ENCODE measurements around the gene CIITA.
"Not testable (repeated sequence)": the region's sequence is repeated elsewhere in the genome, so short reads cannot be mapped to it uniquely, and the experiment has no call there.

The CIITA gene

DNA sequence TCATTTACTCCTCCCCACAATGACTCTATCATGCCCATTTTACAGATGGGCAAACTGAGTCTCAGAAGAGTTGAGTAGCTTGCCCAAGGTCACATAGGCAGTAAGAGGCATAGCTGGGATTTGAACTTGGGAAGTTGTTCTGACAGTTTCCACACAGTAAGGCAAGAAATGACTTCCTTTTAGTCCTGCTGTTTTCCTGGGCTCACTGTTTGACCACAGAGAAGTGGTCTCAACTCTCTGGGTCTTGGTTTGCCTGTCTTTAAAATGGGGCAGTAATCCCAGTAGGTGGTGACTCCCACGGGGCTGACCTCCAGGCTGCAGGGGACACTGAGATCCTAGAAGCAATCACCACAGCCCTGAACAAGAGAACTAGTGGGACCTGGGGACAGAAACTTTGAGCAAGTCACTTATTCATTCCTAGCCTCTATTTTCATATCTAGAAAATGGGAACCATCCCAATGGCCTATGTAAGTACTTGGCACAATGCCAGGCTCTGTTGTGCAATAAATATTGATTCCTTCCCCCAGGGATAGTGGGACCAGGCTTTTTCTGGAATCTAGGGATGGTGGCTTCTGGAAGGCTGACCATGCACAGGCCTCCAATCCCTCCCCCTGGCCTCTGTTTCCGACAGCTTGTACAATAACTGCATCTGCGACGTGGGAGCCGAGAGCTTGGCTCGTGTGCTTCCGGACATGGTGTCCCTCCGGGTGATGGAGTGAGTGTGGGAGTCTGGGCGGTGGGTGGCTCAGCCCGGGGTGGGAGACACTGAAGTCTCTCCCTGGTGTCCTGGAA, 44.7 kb downstream of the CIITA start:
- no peak for DNase-seq (ENCODE audit: low spot score)

DNA sequence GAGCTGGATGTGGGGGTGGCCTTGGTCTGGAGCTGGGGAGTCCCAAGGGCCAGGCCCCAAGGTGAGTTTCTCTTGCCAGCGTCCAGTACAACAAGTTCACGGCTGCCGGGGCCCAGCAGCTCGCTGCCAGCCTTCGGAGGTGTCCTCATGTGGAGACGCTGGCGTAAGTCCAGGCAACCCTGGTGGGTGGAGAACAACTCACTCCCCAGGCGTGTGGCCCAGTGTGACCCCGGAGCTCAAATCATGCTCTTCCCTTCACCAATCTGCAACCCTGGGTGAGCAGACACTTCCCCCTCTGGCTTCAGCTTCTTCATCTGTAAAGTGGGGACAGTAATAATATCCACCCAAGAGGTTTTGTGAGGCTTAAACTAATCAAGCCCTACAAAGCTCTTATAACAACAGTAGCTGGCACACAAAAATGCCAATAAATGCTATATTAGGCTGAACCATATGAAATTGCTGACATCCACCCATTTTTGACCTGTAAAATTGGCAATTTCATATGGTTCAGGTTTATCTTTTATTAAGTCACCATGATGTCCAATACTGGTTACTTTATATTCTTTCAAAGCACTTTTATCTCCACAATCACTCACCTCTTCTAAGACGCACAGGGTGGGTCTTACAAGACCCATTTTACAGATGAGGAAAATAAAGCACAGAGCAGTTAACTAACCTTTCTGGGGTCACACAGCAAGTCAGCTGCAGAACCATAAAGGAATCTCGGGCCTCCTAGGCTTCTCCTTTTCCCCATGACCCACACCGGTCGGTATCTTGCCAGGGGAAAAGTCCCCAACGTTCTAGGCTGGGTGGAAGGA, 45.5 kb downstream of the CIITA start:
- DNase-seq (ENCODE audit: low spot score), result peak; percentile 31

DNA sequence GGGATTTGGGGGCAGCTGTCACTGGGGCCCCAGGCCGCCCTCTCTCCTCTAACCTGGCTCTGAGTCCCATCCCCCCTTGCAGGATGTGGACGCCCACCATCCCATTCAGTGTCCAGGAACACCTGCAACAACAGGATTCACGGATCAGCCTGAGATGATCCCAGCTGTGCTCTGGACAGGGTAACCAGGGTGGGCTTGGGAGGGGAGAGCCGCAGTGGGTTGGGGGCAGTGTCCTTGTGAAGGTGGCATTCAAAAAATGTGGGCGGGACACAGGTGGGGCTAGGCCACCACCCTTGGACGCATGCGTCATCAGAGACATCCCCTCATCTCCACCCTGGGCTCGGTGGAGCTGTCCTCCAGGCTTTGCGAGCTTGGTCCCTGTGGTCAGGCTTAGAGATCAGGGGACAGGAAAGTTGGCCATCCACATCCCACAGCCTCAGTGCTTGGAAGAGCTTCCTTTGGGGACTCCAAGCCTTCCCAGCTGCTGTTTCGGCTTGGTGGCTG, 46.2 kb downstream of the CIITA start:
- no peak for DNase-seq (ENCODE audit: low spot score)

DNA sequence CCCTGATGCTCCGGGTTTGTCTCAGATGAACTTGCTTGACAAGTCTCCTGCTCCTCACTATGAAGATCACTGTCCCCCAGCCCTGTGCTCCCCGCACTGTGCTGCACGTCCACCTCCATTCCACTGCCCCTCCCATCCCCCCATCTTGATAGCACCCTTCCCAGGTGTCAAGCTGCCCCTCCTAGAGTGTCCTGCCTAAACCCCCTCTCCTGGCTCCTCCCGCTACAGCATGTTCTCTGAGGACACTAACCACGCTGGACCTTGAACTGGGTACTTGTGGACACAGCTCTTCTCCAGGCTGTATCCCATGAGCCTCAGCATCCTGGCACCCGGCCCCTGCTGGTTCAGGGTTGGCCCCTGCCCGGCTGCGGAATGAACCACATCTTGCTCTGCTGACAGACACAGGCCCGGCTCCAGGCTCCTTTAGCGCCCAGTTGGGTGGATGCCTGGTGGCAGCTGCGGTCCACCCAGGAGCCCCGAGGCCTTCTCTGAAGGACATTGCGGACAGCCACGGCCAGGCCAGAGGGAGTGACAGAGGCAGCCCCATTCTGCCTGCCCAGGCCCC, 46.7 kb downstream of the CIITA start:
- no peak for DNase-seq (ENCODE audit: low spot score)

DNA sequence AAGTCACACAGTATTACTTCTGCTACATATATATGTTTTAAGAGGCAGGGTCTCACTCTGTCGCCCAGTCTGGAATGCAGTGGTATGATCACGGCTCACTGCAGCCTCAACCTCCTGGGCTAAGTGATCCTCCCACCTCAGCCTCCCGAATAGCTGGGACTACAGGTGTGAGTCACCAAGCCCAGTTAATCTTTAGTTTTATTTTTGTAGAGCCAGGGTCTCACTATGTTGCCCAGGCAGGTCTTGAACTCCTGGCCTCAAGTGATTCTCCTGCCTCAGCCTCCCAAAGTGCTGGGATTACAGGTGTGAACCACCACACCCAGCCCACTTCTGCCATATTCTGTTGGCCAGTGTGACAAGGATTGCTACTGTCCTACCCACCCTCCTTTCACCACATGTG, 48.3 kb downstream of the CIITA start:
- DNase-seq (ENCODE audit: low spot score), result not testable (repeated sequence)

DNA sequence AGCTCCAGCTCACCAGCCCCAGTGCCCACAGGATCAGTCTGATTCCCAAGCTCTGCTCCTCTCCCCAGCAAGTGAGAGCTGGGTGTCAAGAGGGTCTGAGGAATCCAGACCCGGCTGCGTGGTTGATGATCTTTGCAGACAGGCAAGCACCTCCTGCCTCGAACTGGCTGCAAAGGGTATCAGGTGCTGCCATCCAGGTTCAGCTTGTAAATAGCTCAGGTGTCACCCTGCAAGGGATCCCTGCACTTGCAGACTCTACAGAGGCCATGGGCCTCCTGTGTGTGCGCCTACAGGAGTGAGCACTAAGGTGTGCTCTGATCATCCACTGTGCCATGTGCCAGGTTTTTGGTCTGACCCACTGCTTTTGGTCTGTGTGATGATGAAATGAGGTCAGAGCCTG, 49.1 kb downstream of the CIITA start:
- no peak for DNase-seq (ENCODE audit: low spot score)

DNA sequence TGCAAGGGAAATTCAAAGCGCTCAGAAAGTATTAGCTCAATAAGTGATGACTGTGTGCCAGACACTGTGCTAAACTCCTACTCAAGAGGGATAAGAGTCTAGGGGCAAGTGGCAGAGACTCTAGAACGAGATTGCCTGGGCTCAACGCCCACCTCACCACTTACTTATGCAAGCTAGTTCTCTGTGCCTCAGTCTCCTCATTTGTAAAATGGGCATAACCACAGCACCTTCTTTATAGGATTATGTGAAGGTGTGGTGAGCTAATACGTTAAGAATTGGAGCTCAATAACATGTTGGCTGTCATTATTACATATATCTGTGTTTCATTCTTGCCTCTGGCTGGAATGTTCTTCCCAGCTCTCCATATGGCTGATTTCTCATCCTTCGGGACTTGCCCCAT, 49.9 kb downstream of the CIITA start:
- DNase-seq (ENCODE audit: low spot score), result no peak

DNA sequence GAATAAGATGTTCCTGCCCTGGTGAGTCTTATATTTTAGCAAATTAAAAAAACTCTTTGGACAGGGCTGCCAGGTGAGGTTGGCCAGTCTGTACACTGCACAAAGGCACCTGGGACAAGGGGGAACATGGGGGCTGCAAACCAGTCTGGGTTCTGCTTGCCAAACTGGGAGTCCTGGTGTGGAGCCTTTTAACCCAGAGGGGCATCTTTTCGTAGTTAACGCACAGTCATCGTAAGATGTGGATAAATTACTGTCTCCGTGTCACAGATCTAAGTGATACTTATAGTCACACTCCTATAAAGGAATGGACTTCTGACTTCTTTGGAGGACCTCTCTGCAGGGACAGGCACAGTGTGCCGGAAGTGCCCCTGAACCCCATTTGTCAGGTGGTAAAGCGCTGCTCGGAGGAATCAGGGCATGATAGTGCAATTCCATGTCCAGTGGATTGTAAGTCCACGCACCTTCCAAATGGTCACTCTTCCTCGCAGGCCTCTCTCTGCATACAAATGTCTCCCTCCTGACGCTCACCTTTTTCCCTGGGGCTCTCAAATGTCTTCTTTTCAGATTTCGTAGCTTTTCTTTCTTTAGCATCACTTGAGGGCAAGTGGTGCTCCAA, 50.6 kb downstream of the CIITA start:
- DNase-seq (ENCODE audit: low spot score), result no peak

DNA sequence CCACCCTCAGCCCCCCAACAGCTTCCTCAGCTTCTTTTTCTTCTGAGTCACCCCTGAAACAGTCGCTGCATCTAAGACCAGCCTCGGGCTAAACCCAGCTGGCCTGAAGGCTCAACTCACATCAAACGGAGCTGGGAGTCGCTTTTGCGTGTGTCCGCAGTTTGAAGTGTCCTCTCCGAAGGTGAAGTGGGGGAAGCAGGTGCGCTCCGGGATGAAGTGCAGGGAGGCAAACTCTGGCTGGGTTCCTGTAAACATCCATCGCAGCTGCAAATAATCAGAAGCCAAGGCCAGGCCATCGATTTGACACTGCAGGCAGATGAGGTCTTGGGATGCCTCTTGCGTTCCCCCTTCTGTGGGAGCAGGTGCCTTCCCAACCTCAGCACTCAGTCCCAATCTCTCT, 52.1 kb downstream of the CIITA start:
- not testable (repeated sequence) for DNase-seq (ENCODE audit: low spot score)

DNA sequence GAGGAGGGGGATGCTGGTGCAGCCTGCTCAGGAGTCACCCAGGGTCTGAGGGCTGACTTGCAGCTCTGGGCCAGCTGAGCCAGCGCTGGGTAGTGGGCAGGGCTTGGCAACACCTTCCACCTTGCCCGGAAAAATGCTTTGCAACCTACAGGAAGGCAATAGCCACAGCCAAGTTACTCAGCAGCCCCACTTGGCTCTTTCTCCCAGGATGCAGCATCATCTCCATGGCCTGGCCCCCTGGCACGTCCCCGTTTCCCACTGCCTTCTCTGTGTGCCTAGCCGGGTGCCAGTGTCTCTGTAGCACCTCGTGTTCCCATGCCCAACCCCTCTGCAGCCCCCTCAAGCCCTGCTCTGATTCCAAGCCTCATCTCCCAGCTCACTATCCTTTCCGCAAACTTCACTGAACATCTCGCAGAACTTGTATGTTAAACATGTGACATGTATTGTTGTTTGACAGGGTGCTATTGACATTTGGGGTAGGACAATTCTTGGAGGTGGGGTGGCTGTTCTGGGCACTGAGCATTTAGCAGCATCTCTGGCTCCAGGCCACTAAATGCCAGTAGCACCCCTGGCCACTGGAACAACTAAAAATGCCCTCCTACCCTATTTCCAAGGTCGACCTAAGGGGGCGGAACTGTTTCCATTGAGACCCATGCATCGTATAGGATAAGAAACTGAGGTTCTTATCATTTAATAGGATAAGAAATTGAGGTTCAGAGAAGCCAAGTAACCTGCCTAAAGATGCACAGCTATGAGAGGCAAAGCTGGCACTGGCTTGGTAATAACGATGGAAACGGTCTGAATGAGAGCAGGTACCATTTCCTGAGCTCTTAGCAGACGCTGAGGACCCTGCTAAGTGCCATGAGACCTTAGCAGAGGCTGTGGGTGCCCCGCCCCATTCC, 53.1 kb downstream of the CIITA start:
- DNase-seq (ENCODE audit: low spot score), result no peak

DNA sequence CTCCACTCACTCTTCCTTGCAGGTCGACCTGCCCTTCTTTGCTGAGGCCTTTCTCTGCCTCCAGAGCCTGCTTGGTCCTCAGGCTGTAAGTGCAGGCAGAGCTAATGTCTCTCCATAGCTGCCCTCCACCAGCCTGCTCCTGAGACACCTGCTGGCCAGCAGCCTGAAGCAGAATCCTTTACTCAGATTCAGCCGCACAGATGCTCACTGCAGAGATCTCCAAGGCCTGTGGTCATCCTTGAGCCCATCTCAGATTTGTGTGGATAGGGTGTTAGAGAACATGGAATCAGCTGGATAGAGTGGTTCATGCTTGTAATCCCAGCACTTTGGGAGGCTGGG, 53.7 kb downstream of the CIITA start:
- no peak for DNase-seq (ENCODE audit: low spot score)

DNA sequence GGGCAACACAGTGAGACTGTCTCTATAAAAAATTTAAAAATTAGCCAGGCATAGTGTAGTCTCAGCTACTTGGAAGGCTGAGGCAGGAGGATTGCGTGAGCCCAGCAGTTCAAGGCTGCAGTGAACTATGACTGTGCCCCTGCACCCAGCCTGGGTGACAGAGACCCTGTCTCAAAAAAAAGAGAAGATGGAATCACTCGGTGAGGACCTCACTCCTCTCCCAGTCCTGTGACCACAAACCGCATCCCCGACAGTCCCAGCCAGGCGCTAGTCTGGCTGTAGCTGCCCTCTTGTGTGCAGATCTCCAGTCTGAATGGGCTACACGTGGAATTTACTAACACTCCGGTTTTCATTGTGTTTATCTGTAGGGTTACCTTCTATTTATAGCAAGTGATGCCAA, 54.1 kb downstream of the CIITA start:
- no peak for DNase-seq (ENCODE audit: low spot score)

DNA sequence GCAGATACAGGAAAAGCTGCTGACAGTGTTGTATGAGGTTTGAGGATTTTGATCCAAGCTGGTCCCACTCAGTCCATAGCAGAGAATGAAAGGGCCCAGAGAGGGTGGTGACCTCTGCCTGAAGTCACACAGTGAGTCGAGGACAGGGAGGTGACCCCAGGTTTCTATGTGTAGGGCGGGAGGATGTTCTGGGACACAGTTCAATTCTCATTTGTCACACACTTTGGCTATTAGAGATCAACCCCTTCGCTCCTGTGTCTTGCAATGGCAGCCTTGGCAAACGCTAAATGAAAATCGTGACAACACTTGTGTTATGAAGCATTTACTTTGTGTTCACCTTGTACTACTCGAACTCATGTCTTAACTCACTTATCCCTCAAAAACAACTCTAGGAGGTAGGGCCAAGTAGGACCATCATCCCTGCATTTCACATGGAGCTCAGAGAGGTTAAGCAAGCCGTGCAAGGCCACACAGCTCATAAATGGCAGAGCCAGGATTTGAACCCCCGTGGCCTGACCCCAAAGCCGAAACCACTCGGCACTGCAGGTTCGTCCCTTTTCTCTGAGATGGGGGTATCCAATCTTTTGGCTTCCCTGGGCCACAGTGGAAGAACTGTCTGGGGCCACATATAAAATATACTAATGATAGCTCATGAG, 55.1 kb downstream of the CIITA start:
- no peak for DNase-seq (ENCODE audit: low spot score)

DNA sequence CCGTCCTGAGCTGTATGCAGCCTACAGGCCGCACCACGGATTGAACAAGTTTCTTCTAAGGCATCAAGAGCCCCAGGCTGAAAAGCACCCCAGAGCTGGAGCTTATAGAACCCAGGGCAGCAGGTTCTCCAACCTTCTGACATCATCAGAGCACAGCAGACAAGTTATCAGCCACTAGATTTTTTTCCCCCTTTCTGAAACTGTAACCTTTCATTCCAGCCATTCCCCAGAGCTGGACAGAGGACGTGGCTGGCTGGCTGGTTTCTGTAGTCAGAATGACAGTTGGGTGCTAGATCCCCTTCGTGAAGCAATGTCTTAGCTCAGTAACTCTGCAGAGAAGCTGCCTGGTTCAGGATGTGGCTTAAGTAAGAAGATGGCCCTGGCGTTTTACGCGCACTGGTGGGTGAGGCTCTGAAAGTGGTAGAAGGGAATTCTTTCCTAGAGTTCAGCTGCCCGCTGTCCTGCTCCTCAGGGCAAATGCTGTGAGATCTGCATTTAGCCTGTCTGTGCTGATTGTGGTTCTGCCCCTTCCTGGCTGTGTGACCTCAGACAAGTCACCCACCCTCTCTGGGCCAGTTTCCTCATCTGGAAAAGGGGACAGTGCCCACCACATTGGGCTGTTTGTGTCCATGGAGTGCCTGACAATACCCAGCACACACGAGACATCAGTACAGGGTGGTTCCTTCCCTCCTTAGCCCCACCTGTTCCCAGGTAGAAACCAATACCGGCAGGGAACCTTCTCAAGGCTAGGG, 56.1 kb downstream of the CIITA start:
- no peak for DNase-seq (ENCODE audit: low spot score)

DNA sequence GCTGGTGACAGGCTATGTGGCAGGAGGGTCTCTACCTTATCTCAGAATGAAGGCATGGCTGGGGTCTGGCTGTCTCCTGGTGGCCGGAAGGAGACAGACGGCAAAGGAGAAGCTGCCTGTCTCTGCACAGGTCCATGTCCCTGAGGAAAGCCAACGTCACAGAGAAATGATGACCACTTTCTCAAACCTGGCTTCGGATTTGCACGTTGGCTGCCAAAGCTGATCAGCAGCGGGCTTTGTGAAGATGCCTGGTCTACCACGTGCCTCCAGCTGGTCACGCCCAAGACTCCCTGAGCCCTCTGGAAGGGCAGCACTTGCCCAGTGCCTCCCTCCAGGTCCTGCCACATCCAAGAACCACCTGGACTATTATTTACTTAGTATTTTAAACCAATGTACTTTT, 56.9 kb downstream of the CIITA start:
- DNase-seq (ENCODE audit: low spot score), result no peak

DNA sequence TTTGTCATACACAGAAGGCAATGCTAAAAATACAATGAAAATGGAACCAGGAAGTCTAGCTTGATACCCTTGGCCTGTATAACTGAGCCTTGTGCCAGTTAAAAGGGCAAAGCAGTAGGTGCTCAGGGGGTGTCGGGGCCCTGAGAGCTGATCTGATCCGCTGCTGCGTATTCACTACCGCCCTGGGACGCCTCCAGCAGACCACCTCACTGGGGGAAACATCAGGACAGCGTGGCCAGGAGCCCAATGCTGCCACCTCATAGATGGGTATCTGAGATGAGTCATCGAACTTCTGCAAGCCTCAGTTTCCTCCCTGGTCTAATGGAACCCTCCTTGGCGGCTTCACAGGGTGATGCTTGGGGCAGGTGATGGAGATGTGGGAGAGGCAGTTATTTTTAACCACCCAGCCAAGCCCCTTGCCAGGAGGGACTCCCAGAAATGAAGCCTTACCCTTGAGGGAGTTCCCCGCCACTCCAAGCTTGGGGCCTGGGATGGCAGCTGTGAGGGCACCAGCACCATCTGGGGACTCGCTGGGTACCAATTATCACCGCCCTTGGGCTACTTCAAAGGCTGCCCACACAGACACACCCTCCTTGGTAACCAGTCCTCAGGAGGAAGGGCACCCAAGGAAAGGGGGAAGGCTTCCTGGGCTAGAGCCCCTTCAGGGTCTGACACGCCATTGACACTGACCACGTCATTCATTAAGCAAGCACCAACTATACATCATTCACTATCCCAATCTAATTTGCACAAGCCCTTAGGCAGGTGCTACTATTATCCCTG, 57.5 kb downstream of the CIITA start:
- DNase-seq (ENCODE audit: low spot score), result no peak

DNA sequence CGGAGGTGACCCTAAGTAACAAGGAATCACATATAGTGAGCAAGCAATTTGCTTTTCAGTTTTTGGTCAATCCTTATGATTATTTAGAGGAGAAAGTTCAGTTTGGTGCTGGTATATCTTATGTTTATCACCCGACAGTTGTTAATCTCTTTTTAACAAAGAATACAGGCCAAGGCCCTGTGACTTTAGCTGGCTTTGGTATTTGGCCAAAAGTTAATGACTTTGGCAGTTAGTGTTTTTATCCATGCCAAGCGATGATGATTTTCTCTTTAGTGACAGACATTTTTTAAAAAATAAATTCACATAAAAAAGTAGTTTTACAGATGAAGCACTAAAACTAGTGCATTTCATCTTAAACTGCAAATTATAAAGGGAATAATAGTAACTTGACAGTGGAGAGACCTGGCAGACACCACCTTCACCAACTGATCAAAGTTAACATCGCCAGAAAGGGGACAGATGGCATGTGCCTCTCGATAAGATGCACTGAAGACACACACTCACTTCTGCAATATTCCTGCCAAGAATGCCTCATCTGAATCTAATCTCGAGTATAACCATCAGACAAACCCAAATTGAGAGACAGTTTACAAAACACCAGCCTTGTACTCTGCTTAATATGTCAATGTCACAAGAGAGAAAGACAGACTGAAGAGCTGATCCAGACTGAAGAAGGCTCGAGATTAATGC, 58.4 kb downstream of the CIITA start:
- no peak for DNase-seq (ENCODE audit: low spot score)

DNA sequence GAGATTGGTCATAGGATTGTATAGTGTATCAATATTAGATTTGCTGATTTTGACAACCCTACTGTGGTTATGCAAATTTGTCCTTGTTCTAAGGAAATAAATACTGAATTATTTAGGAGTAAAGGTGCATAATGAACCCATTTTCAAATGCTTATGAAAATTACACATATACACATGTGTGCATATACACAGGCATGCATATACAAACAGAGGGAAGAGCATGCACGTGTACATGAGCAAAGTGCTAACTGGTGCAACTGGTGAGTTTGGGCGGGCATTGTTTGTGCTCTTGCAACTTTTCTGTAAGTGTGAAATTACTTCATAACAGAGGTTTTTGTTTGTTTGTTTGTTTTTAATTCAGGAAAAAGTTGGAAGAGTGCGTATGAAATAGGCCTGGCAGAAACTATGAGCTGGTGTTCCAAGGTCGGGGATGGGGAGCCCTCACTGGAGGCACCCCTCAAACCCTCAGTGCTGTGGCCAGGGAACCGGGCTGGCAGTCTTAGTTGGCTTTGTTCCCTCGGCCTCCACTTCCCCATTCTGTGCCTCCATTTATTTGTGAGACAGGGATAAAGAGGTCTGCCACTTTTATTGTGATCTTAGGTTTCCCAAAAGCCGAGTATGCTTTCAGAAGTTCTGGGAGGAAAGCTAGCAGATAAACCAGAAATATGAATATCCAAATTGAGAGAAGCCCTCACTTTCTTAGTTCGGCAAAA, 59.4 kb downstream of the CIITA start:
- no peak for DNase-seq (ENCODE audit: low spot score)

All from hepatic stellate cell (primary cell).